ENCODE results near the gene ZRANB3.
"Not testable (repeated sequence)": the region's sequence is repeated elsewhere in the genome, so short reads cannot be mapped to it uniquely, and the experiment has no call there.

ZRANB3 gene

GRCh38 chr2:135125940-135126339 lies 405.1 kb downstream of the ZRANB3 start:
- DNase-seq (ENCODE audit: low read depth, low spot score), result no peak

GRCh38 chr2:135124924-135125886 lies 405.8 kb downstream of the ZRANB3 start:
- DNase-seq (ENCODE audit: low read depth, low spot score), result no peak

- not testable (repeated sequence) for DNase-seq (ENCODE audit: low read depth, low spot score)
These were observed 409.4 kb downstream of the ZRANB3 start for GRCh38 chr2:135121658-135122039.

- DNase-seq (ENCODE audit: low read depth, low spot score), result no peak
These were observed 409.9 kb downstream of the ZRANB3 start for GRCh38 chr2:135121016-135121657.

- no peak for DNase-seq (ENCODE audit: low read depth, low spot score)
These were observed 411.4 kb downstream of the ZRANB3 start for GRCh38 chr2:135119582-135119981.

- DNase-seq (ENCODE audit: low read depth, low spot score), result no peak
These were observed 417.7 kb downstream of the ZRANB3 start for GRCh38 chr2:135113322-135113721.

- DNase-seq (ENCODE audit: low read depth, low spot score), result not testable (repeated sequence)
These were observed 425.3 kb downstream of the ZRANB3 start for GRCh38 chr2:135105513-135106316.

GRCh38 chr2:135103843-135104242 lies 427.2 kb downstream of the ZRANB3 start:
- no peak for DNase-seq (ENCODE audit: low read depth, low spot score)

GRCh38 chr2:135099802-135100483 lies 431.1 kb downstream of the ZRANB3 start:
- DNase-seq (ENCODE audit: low read depth, low spot score), result no peak

GRCh38 chr2:135097532-135098231 lies 433.3 kb downstream of the ZRANB3 start:
- DNase-seq (ENCODE audit: low read depth, low spot score), result no peak

GRCh38 chr2:135096665-135097446 lies 434.2 kb downstream of the ZRANB3 start:
- DNase-seq (ENCODE audit: low read depth, low spot score), result no peak

GRCh38 chr2:135095591-135095990 lies 435.4 kb downstream of the ZRANB3 start:
- no peak for DNase-seq (ENCODE audit: low read depth, low spot score)

GRCh38 chr2:135094508-135094907 lies 436.5 kb downstream of the ZRANB3 start:
- no peak for DNase-seq (ENCODE audit: low read depth, low spot score)

GRCh38 chr2:135093670-135094330 lies 437.2 kb downstream of the ZRANB3 start:
- no peak for DNase-seq (ENCODE audit: low read depth, low spot score)

- no peak for DNase-seq (ENCODE audit: low read depth, low spot score)
These were observed 437.8 kb downstream of the ZRANB3 start for GRCh38 chr2:135093193-135093592.

- no peak for DNase-seq (ENCODE audit: low read depth, low spot score)
These were observed 439.3 kb downstream of the ZRANB3 start for GRCh38 chr2:135091681-135092080.

- DNase-seq (ENCODE audit: low read depth, low spot score), result not testable (repeated sequence)
These were observed 441.4 kb downstream of the ZRANB3 start for GRCh38 chr2:135089597-135089996.

Data from iPS DF 19.7 (cell line).